ENCODE data around the gene CACNG7. TPM values are rescaled to one million over a fixed set of nuclear protein-coding genes. Genes with fewer than 3 reads are reported as not detected.

The CACNG7 gene
- total RNA-seq, 2 donors from 2014 or later, result not detected

DNA sequence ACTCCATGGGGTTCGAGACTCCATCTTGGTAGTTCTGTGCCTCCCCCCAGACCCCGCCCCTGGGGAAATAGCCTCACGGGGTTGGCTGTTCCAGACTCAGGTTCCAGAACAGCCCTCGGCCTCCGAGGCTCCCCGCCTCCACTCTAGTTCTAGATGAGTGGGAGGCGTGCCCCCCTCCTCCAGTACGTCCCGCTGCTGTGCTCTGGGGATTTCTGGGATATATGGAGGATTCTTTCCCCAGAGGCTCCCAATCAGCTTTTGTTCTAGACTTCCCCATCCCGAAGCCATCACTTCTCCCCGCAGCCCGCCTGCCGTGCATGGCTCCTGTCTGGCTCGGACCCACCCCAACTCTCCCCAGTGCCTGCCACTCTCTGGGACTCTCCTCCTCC is 1.9 kb upstream of the CACNG7 start:
- H3K36me3 Mint-ChIP-seq (ENCODE audit: low read depth), result no peaks in the 10 kb centered on the region
- no peak for ATAC-seq (replicated peaks)
- no peaks in the 10 kb centered on the region for H3K9me3 Mint-ChIP-seq
- H3K4me3 Mint-ChIP-seq, result no peak overlapping the region
- no peak overlapping the region for H3K27ac Mint-ChIP-seq
- peaks cover 6% of the 10 kb centered on the region for H3K4me1 Mint-ChIP-seq
- peaks cover 68% of the 10 kb centered on the region for H3K27me3 Mint-ChIP-seq

DNA sequence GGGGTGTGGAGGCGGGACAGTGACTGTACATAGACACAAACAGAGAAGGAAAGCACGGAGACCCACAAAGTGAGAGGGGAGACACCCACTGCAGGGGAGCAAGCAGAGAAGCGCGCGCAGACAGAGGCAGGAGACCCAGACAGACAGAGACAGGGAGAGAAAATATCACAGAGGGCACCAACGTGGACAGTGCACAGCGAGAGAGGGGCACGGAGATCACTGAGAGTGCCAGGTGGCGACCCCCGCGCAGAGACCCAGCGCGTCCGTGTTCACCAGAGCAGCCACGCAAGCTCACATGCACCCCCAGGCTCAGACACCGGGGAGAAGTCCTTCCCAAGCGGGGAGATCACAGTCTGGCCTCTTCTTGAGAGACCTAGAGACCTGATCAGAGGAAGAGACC is 1.4 kb upstream of the CACNG7 start:
- H3K36me3 Mint-ChIP-seq (ENCODE audit: low read depth), result no peaks in the 10 kb centered on the region
- H3K9me3 Mint-ChIP-seq, result no peaks in the 10 kb centered on the region
- H3K27me3 Mint-ChIP-seq, result peaks cover 71% of the 10 kb centered on the region

DNA sequence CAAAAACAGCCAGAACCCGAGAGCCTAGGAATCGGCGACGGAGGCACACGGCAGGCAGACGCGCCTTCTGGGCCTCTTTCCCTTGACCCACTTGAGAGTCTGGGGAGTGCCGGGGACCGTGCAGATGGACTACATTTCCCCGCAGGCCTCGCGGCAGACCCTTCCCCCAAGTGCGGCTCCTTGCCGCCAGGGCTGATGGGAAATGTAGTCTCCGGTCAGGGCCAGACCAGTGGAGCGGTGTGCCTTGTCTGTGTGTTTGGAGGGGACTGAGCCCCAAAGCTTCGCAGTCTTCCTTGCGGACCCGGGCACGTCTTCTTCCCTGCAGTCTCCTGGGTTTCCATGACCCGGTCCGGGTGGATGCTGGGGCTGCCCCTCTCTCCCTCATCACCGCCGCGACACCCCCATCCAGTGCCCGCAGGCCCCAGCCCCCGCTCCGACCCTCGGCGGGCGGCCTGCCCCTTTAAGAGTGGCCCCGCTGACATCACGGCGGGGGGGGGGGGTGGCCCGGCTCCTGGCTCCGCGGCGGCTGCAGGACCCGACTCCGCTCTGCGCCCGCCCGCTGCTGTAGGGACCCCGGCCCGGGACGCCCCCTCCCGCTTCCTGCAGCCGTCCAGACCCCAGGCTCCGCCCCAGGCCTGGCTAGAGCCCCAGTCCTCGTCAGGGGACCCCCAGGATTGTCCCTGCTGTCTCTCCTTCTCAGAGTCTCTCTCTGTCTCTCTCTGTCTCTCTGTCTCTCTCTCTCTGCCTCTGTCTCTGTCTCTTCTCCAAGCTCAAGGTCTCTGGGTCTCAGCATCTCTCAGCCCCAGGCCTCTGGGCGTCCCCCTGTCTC is 758 bp upstream of the CACNG7 start:
- no peak overlapping the region for H3K27ac Mint-ChIP-seq

More for the DNA sequence above, 1.4 kb upstream of the CACNG7 start:
- Mint-ChIP-seq H3K4me1 (peaks cover 6% of the 10 kb centered on the region), H3K4me3 (no peak overlapping the region), H3K27ac (no peak overlapping the region)
- no peak for ATAC-seq (replicated peaks)

DNA sequence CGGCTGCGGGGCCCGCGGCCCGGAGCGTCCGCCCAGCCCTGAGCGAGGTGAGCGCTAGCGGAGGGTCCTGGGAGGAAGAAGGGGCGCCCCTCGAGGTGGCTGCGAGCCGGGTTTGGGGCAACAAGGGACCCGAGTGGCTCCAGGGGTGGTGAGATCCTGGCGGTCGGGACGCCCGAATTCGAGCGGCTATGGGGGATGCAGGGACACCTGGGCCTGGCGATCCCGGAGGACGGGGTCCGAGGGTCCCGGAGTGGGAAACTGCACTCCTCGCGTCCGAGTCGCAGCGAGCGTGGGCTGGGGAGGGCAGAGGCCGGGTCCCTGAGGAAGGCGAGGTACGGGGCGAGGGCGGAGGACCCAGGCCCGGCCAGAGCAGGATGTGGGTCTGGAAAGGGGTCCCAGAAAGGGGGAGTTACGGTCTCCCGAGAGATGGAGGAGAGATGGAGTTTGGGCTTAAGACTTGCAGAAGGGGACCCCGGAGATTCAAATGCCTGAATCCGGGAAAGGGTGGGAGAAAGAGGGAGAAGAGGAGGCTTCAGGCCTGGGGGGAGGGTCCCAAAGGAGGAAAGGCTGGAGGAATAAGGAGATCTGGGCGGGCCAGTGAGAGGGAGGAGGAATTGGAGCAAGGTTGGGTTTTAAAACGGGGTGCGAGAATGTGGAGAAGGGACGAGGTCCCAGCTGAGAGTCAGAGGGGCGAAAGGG is 542 bp downstream of the CACNG7 start:
- ATAC-seq (replicated peaks), result no peak
- Mint-ChIP-seq H3K36me3 (ENCODE audit: low read depth) (no peaks in the 10 kb centered on the region), H3K27me3 (peaks cover 66% of the 10 kb centered on the region), H3K4me3 (no peak overlapping the region), H3K4me1 (peaks cover 6% of the 10 kb centered on the region), H3K27ac (no peak overlapping the region), H3K9me3 (no peaks in the 10 kb centered on the region)

More for the DNA sequence above, 758 bp upstream of the CACNG7 start:
- Mint-ChIP-seq H3K4me1 (peaks cover 6% of the 10 kb centered on the region), H3K36me3 (ENCODE audit: low read depth) (no peaks in the 10 kb centered on the region), H3K27me3 (peaks cover 71% of the 10 kb centered on the region), H3K4me3 (peak overlapping the region; percentile 0), H3K9me3 (no peaks in the 10 kb centered on the region)
- ATAC-seq (replicated peaks), result peak; percentile 86

DNA sequence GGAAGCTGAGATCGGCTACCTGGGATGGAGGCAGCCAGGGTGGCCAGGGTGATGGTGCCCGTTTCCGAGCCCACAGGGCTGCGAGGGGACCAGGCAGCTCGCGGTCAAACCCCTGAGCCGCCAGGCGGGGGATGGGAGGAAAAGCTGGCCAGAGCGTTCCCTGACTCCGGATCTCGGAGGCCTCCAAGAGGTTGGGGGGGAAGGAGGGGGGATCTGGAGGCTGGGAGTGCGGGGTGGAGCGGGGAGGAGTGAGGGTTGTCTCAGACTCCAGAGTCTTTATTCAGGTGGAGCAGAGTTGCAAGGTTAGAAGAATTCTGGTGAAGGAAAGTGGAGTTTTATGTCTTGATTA is 1.1 kb downstream of the CACNG7 start:
- H3K4me3 Mint-ChIP-seq, result no peak overlapping the region
- H3K4me1 Mint-ChIP-seq, result peaks cover 6% of the 10 kb centered on the region
- no peaks in the 10 kb centered on the region for H3K9me3 Mint-ChIP-seq
- no peak overlapping the region for H3K27ac Mint-ChIP-seq
- no peaks in the 10 kb centered on the region for H3K36me3 Mint-ChIP-seq (ENCODE audit: low read depth)
- peaks cover 65% of the 10 kb centered on the region for H3K27me3 Mint-ChIP-seq
- ATAC-seq (replicated peaks), result no peak

DNA sequence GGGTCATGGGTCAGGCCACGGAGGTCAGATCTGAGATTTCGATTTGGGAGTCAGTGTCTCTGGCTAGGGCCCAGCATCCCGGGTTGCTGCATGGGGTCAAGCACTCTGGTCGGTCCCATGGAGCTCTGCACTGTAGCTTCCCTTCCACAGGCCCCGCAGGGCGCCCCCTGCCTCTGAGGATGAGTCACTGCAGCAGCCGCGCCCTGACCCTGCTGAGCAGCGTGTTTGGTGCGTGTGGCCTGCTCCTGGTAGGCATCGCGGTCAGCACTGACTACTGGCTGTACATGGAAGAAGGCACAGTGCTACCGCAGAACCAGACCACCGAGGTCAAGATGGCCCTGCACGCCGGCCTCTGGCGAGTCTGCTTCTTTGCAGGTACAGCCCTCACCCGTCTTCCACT is 3.6 kb downstream of the CACNG7 start:
- peaks cover 57% of the 10 kb centered on the region for H3K27me3 Mint-ChIP-seq
- H3K4me3 Mint-ChIP-seq, result no peak overlapping the region

DNA sequence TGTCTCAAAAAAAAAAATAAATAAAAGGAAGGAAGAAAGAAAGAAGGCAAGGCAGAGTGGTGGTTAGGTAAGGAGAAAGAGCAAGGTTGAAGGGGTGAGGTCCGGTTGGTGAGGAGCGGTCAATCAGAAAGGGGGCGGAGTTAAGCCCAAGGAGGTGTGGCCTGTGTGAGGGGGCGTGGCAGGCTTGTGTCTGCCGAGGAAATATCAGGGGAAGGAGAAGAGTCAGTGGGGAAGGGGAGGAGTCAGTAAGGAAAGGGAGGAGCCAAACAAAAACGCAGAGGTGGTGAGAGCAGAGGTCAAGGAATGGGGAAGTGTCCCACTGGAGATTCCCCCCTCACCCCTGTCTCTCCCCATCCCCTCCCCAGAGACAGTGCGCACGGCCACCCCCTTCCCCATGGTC is 5.9 kb downstream of the CACNG7 start:
- H3K4me3 Mint-ChIP-seq, result no peak overlapping the region
- H3K36me3 Mint-ChIP-seq (ENCODE audit: low read depth), result no peaks in the 10 kb centered on the region
- H3K9me3 Mint-ChIP-seq, result no peaks in the 10 kb centered on the region
- H3K27me3 Mint-ChIP-seq, result peaks cover 47% of the 10 kb centered on the region
- H3K27ac Mint-ChIP-seq, result no peak overlapping the region
- no peaks in the 10 kb centered on the region for H3K4me1 Mint-ChIP-seq
- no peak for ATAC-seq (replicated peaks)

More for the DNA sequence above, 3.6 kb downstream of the CACNG7 start:
- Mint-ChIP-seq H3K9me3 (no peaks in the 10 kb centered on the region), H3K36me3 (ENCODE audit: low read depth) (no peaks in the 10 kb centered on the region), H3K27ac (no peak overlapping the region), H3K4me1 (peaks cover 3% of the 10 kb centered on the region)
- ATAC-seq (replicated peaks), result no peak

DNA sequence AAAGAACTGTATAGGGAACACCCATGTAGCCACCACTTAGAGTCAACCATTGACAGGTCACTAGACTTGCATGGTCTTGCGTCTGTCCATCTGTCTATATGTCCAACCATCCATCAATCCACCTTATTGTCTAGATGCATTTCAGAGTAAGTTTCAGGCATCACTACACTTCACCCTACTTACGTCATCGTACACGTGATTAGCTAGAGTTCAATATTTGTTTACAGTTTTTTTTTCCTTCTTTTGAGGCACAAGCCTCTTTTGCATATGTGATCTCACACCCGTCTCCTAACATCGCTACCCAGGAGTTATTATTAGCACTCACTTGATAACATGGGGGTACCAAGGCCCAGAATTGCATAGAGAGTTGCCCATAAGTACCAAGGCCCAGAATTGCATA is 6.9 kb downstream of the CACNG7 start:
- Mint-ChIP-seq H3K27me3 (peaks cover 38% of the 10 kb centered on the region), H3K27ac (no peak overlapping the region), H3K9me3 (no peaks in the 10 kb centered on the region), H3K4me1 (no peaks in the 10 kb centered on the region), H3K36me3 (ENCODE audit: low read depth) (no peaks in the 10 kb centered on the region), H3K4me3 (no peak overlapping the region)
- no peak for ATAC-seq (replicated peaks)

DNA sequence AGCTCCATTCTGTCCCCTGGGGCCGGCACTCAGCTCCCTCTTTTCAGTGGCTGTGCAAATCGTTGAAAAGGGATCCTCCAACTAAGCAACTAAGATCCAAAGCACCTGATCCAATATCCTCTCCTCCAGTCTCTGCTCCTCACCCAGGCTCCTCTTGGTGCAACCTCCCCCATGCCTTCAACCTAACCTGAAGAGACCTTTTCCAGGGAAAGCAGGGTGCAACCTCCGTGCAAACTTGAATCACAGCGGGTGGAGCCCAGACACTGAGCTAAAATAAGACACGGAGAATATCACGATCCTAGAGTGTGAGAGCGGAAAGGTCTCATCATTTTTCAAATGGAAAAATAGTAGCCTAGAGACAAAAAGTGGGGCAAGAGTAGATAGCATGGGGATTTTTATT is 8.3 kb downstream of the CACNG7 start:
- no peaks in the 10 kb centered on the region for H3K9me3 Mint-ChIP-seq
- no peaks in the 10 kb centered on the region for H3K4me1 Mint-ChIP-seq
- peaks cover 26% of the 10 kb centered on the region for H3K27me3 Mint-ChIP-seq
- H3K36me3 Mint-ChIP-seq (ENCODE audit: low read depth), result no peaks in the 10 kb centered on the region
- no peak overlapping the region for H3K27ac Mint-ChIP-seq
- no peak for ATAC-seq (replicated peaks)
- H3K4me3 Mint-ChIP-seq, result no peak overlapping the region

DNA sequence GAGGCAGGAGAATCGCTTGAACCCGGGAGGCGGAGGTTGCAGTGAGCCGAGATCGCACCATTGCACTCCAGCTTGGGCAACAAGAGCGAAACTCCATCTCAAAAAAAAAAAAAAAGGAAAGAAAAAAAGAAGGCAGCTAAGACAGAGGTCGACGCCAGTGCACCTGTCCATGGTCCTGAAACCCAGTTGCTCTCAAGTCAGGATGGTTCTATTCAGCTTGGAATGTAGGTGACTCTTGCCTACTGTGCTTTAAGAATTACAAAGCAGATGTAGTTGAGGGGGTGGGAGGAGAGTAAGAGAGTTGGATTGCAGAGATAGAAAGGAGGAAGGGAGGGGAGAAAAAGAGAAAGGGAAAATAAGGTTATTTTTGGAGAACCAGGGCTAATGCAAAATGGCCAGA is 18.7 kb downstream of the CACNG7 start:
- Mint-ChIP-seq H3K36me3 (ENCODE audit: low read depth) (no peaks in the 10 kb centered on the region), H3K4me1 (no peaks in the 10 kb centered on the region), H3K27ac (no peak overlapping the region), H3K9me3 (peaks cover 4% of the 10 kb centered on the region), H3K27me3 (peaks cover 7% of the 10 kb centered on the region), H3K4me3 (no peak overlapping the region)
- no peak for ATAC-seq (replicated peaks)

DNA sequence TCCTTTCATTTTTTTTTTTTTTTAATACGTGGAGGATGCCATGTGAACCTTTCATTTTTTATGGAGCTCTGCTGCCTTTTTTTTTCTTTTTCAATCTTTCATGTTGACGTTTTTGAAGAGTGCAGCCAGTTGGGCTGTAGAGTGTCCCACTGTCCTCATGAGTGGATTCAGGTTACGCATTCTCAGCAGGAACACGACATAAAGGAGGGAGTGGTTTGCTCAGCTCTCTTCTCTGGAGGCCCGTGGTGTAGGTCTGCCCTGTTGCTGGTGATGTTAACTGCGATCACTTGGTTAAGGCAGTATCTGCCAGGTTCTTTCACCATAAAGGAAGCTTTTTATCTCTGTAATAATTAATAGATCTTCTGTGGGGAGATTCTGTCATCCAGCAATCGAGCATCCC is 27.0 kb downstream of the CACNG7 start:
- Mint-ChIP-seq H3K4me1 (no peaks in the 10 kb centered on the region), H3K27ac (no peak overlapping the region), H3K27me3 (peaks cover 28% of the 10 kb centered on the region), H3K9me3 (no peaks in the 10 kb centered on the region), H3K36me3 (ENCODE audit: low read depth) (no peaks in the 10 kb centered on the region), H3K4me3 (no peak overlapping the region)
- ATAC-seq (replicated peaks), result no peak

DNA sequence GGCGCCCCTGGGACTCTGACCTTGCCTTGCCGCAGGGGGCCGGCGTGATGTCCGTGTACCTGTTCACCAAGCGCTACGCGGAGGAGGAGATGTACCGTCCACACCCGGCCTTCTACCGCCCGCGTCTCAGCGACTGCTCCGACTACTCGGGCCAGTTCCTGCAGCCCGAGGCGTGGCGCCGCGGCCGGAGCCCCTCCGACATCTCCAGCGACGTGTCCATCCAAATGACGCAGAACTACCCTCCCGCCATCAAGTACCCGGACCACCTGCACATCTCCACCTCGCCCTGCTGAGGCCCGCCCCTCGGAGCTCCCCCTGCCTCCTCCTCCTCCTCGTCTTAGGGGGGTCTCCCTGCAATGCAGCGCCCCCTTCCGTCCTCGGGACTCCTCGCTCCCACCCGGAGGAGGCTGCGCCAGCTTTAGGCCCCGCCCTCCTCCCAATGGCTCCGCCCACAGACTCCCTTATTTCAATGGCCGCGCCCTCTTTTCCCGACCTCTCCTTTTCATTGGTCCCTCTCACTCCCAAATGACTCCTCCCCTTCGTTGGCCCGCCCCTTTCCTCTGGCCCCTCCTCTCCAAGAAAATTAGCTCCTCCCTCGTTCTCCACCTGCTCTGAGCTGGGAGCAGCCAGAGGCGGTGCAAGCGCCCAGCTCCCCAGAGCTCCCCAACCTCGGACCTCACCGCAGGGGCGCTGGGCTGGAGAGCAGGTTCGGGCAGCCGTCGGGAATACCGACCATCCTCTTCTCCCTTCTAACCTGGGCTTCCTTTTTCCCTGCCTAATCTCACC is 33.1 kb downstream of the CACNG7 start:
- H3K27ac Mint-ChIP-seq, result no peak overlapping the region
- H3K36me3 Mint-ChIP-seq (ENCODE audit: low read depth), result no peaks in the 10 kb centered on the region
- no peaks in the 10 kb centered on the region for H3K4me1 Mint-ChIP-seq
- no peak overlapping the region for H3K4me3 Mint-ChIP-seq
- ATAC-seq (replicated peaks), result no peak
- H3K27me3 Mint-ChIP-seq, result peaks cover 60% of the 10 kb centered on the region
- H3K9me3 Mint-ChIP-seq, result no peaks in the 10 kb centered on the region

DNA sequence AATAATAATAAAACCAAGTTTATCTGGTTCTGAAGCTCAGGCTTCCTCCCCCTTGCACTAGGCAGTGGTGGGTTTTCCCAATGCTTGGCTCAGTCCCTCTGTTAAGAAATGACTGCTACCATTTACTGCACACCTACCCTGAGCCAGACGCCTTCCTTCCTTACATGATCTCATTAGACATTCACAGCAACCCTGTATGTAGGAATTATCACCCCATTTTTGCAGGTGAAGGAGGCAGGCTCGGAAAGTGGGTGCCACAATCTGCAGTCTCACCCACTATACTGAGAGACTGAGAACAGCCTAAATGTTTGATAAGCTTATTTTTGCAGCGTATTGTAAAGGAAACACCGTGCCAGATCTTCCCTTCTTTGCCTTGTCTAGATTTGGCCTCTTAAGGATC is 35.3 kb downstream of the CACNG7 start:
- Mint-ChIP-seq H3K4me3 (no peak overlapping the region), H3K9me3 (no peaks in the 10 kb centered on the region), H3K27ac (no peak overlapping the region), H3K4me1 (no peaks in the 10 kb centered on the region), H3K36me3 (ENCODE audit: low read depth) (no peaks in the 10 kb centered on the region), H3K27me3 (peaks cover 50% of the 10 kb centered on the region)
- no peak for ATAC-seq (replicated peaks)

DNA sequence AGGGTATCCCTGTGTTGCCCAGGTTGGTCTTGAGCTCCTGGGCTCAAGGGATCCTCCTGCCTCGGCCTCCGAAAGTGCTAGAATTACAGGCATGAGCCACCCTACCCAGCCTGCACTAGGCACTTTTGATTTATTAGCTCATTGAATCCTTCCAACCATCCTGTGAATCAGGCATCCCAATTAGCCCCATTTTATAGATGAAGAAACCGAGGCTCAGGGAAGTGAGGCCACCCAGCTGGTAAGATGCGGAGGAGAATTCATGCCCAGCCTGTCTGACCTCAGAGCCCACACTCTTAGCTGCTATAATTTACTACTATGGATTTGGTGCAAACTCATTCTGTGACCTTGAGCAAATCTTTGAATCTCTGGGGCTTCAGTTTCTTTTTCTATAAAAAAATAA is 35.9 kb downstream of the CACNG7 start:
- no peak overlapping the region for H3K27ac Mint-ChIP-seq
- no peak overlapping the region for H3K4me3 Mint-ChIP-seq
- peaks cover 45% of the 10 kb centered on the region for H3K27me3 Mint-ChIP-seq
- H3K36me3 Mint-ChIP-seq (ENCODE audit: low read depth), result no peaks in the 10 kb centered on the region
- no peak for ATAC-seq (replicated peaks)
- H3K9me3 Mint-ChIP-seq, result no peaks in the 10 kb centered on the region
- no peaks in the 10 kb centered on the region for H3K4me1 Mint-ChIP-seq

DNA sequence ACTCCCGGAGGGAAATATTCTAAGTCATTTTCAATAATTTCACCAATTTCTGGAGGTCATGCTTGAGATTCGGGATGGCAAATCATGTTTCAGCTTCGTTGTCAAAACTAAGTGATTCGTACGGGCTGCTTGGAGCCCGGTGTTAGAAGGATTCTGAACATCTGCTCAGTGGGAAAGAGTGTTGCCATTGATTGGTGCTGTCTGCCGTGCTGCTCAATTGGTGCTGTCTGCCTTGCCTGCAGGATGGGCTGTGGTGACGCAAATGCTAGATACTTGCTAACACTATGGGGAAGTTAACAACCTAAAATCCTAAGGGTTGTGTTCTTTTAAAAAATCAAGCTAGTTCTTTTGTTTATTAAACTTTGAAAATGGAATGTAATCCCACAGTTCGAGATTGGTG is 36.4 kb downstream of the CACNG7 start:
- Mint-ChIP-seq H3K27ac (no peak overlapping the region), H3K36me3 (ENCODE audit: low read depth) (no peaks in the 10 kb centered on the region), H3K4me1 (no peaks in the 10 kb centered on the region), H3K4me3 (no peak overlapping the region), H3K27me3 (peaks cover 40% of the 10 kb centered on the region), H3K9me3 (no peaks in the 10 kb centered on the region)
- no peak for ATAC-seq (replicated peaks)
